HL-60/S4 treated with phorbol 12-myristate 13-acetate at 8.2 ng/mL for 4 days and 3 days (cell line): ENCODE measurements around the gene TAF5L.
"Not testable (repeated sequence)": the region's sequence is repeated elsewhere in the genome, so short reads cannot be mapped to it uniquely, and the experiment has no call there.

ENCODE experiments used
- in situ Hi-C: fragments of 300-500 bp; cut with MboI; formaldehyde crosslinking; loops from 2 replicates; pipeline ENCODE4 v1.15.0; 2022; ENCODE audit warnings: low sequenced_read_pairs

The TAF5L gene

DNA sequence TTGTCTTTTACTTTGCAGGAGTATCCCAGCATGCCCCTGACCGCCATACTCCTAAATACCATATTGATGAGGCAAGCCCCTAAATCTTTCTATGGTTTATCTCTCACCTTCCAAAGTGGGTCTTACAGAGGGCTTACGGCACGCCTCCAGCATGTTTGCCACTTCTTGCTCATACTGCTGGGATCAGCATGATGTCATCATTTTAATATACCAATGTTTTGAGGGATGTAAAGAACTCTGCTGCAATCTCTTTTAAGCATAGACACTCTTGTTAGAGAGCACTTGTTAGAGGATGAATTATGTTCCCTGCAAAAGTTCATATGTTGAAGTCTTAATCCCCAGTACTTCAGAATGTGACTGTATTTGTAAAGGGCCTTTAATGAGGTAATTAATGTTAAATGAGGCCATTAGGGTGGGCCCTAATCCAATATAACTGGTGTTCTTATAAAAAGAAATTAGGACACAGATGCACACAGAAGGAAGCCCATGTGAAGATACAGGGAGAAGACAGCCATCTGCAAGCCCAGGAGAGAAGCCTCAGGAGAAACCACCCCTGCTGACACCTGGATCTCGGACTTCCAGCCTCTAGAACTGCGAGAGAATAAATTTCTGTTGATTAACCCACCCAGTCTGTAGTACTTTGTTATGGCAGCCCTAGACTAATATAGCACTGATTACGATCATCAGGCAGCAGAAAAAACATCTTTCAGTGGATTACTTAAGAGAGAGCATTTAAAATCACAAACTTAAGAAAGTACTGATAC, 51.1 kb downstream of the TAF5L start:
- in situ Hi-C loops = no loop called here

DNA sequence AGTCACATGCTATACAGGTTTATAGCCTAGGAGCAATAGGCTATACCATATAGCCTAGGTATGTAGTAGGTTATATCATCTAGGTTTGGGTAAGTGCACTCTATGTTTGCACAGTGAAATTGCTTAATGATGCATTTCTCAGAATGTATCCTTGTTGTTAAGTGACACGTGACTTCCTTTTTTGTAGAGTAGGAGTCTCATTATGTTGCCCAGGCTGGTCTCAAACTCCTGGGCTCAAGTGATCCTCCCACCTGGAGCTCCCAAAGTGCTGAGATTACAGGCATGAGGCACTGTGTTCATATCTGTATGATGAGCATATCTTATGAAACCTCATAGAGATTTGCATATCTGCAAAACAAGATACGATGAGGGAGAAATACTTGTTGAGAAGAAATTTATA, 53.6 kb downstream of the TAF5L start:
- in situ Hi-C loops = no loop called here

DNA sequence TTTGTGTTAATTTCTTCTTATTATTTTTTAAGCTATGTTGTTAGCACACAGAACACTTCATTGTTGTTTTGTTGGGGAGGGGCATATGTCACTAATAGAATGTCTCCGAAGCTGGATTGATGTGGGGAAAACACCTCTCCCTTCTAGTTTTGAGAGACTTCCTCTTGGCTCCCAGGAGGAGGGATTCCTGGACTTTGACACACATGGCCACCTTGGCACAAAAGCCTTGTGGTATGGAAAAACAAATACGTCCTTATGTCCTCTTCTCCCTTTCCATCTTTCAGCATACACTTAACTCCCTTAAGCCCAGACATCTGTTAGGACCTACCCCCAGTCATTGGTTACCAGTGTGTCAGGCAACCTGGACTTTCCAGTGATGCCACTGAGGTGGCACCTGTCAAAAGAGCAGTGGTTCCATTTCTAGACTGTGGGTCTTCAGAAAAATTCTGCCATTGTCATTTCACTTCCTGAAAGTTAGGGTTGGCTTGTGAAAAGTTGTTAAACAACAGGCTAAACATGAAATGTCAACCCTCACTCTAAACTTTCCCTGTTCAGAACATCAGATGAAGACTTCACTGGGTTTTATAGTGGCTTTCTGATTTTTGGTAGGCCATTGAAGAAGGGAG, 54.9 kb downstream of the TAF5L start:
- in situ Hi-C loops = no loop called here

DNA sequence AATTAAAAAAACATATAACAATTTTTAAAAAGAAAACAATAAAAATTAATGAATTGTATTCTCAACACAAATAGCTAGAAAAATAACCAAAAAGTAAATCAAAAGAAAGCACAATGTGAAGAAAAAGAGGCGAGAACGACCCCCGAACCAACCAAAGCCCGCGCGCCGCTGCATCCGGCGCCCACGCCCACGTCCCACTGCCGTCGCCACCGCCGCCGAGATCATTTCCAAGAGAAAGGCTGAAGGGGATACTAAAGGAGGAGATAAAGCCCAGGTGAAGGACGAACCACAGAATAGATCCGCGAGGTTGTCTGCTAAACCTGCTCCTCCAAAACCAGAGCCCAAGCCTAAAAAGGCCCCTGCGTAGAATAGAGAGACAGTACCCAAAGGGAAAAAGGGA, 55.6 kb downstream of the TAF5L start:
- in situ Hi-C loops = no loop called here

DNA sequence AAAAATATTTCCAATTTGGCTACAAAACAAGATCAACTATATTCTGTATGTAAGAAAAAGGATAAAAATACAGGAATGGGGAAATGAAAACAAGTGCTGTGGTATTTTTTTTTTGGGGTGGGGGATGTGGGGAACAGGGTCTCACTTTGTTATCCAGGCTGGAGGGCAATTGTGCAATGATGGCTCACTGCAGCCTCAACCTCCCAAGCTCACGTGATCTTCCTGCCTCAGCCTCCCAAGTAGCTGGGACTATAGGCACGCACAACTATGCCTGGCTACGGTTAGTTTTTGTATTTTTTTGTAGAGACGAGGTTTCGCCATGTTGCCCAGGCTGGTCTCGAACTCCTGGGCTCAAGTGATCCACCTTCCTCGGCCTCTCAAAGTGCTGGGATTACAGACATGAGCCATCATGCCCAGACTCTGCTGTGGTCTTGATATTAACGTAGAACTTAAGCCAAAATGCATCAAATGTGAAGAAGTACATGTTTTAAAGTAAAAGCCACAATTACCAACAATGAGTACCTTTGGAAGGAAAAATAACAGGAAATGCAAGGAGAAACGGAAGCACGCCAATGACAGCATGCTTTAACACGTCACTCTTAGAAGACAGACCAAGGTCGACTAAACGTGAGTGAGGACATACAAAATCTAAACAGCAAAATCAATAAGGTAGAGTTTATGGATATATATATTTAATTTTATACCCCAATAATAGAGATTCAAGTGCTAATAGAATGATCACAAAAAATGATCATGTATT, 58.6 kb downstream of the TAF5L start:
- in situ Hi-C loops = no loop called here

DNA sequence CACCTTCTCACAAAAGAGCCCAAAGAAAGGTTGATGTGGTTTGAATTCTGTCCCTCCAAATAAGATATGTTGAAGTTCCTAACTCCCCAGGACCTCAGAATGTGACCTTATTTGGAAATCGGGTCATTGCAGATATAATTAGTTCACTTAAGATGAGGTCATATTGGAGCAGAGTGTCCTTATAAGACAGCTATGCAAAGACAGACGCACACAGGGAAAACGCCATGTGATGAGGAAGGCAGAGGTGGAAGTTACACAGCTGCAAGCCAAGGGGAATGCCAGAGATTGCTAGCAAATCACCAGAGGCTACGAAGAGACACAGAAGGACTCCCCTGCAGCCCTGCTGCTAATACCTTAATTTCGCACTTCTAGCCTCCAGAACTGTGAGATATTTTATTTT, 62.2 kb downstream of the TAF5L start:
- in situ Hi-C loops = no loop called here

DNA sequence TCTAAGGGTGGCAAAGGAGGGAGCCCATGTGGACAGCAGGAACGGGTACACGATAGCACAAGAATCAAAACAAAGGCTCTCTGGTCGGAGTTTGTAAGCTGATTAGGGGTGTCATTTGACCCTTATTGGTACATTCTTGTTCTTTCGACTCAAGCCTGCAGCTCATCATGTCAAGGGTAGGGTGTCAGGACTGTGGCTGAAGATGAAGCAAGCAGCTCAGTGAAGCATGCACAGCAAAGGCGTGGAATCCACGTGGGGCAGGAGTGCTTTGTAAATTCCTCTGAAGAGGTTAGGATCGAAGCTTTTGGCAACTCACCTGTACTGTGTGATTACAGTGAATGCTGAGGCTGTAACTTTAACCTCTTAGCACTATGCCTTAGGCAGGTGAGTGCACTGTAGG, 62.7 kb downstream of the TAF5L start:
- in situ Hi-C loops = no loop called here

DNA sequence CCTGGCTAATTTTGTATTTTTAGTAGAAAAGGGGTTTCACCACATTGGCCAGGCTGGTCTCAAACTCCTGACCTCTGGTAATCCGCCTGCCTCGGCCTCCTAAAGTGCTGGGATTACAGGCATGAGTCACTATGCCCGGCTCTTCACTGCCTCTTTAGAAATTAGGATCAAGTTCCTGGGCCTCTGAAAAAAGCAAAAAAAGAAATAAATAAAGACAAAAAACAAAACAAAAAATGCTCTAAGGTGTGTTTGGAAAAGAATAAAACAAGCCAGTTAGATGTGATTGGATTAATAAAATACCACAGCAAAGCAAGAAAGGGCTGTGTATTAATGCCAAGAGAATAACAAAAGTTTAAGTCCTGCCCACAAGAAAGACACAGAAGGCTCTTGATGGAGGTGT, 63.2 kb downstream of the TAF5L start:
- in situ Hi-C loops = no loop called here

DNA sequence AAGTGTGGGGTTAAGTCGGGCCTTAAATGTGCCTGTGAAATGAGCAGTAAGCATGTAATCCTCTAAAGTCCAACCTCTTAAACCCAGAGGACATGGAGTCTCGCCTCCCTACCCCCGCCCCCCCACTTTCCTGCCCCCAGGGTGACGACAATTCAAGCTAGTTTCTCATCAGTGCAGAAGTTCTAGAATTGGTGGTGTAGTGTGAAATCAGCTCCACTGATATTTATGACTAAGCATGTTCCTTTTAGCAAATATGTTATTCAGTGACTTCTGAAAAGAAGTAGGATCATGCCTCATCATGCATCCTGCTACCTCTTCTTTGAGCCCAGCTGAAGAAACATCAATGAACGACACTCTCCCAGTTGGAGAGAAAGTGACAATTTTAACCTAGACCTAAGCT, 64.8 kb downstream of the TAF5L start:
- in situ Hi-C loops = no loop called here

DNA sequence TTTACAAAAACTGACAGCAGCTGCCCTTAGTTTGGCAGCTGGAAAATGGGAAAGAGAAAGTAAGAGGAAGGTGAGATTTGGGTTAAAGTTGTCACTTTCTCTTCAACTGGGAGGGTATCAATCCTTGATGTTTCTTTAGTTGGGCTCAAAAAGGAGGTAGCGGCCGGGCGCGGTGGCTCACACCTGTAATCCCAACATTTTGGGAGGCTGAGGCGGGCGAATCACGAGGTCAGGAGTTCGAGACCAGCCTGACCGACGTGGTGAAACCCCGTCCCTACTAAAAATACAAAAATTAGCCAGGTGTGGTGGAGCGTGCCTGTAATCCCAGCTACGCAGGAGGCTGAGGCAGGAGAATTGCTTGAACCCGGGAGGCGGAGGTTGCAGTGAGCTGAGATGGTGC, 65.8 kb downstream of the TAF5L start:
- in situ Hi-C loops = not testable (repeated sequence)

DNA sequence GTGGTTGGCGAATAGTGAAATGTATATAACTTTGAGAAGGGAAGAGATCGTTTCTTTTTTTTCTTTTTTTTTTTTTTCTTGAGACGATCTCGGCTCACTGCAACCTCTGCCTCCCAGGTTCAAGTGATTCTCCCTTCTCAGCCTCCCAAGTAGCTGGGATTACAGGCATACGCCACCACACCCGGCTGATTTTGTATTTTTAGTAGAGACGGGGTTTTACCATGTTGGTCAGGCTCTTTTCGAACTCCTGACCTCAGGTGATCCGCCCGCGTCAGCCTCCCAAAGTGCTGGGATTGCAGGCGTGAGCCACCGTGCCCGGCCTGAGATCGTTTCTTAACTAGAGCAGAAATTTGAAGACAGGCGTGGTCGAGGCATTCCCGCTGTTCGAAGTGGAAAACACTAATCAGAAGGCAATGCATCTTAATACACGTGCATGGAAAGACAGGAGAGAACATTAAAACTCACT, 66.6 kb downstream of the TAF5L start:
- in situ Hi-C loops = not testable (repeated sequence)

DNA sequence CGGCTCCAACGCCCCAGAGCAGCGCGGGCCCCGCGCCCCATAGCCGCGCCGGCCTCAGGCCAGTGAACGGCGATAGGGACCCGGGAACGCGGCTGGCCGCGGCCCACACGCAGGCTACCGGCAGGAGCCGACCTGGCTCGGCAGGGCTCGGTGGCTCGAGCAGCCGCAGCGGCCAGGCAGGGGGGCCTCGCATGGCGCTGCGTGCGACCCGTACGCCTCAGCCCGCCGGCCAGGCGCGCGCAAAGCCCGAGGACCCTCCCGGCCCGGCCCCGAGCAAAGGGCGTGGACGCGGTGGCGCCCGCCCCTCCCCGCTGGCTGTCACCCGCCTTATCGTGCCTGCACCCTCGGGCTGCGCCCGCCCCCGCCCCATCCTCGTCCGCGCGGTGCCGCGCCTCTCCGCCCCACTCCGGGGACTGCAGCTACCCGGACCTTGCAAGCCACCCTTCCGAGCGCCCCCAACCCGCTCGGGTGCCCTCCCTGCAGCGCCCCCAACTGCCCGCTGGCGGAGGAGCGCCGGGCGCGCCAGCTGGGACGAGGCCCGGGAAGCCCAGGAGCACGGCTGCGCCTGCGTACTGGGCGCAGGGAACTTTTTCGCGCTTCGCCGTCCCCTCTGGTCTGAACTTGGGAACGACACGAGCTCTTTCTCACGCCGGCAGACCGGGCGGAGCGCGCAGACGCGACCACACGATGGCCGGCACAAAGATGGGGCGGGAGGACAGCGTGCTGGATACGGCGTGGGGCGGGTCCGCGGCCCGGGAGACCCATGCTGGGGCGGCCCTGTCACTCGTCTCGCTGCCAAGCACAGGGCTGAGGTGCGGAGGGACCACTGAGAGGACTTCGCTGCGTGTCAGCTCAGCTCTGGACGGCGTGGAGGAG, 67.2 kb downstream of the TAF5L start, which contains the start of gene ABCB10:
Gene ABCB10 (minus strand): TSS at position 248 of the 876 bp plus-strand sequence. CDS start 55 bp downstream, at position 193.
- in situ Hi-C loops = no loop called here

DNA sequence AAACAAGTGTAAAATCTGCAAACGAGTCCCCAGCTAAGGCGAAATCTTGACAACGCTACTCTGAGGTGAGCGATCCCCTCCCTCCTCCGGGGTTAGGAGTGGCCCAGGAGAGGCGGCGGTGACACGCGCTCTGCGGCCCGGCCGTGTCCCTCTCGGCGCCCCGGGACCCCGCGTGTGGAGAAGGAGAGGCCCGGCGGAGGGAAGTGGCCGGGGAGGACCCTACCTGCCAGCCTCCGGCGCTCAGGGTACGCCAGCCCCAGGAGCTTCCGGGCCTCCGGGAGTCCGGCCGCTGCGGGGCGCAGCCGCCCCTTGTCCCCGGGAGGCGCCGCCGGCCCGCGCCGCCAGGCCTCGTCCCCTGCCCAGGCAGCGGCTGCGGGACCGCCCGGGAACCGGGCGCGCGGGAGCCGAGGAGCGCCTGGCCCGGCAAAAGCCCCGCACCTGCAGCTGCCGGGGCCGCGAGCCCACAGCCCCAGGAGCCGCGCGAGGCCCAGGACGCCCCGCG, 68.0 kb downstream of the TAF5L start:
- in situ Hi-C loops = no loop called here

DNA sequence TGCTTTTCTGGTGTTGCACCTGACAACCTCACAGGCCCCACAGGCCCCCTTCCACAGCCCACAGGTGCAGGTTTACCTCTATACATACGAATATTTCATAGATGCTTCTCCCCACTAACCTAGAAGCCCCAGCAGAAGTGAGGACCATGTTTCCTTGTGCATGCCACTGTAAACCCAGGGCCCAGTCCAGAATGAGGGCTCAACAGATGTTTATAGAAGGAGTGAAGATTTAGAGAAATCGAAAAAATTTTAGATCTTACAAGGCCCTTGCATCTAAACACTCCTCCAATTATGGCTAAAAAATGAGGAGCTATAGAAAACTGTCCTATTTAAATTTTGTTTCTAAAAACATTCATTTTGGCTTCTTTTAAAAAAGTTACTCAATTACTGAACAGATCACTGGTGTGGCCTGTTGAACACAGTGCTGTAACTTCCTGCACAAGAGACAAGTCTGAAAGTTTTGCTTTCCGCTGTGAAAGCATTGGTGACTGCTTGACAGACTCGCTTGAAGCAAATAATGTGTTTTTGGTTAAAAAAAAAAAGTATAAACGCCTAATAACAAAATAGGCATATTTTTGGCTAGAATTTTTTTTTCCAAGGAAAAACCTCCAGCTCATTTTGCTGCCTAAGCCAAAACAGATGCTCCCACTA, 68.6 kb downstream of the TAF5L start:
- in situ Hi-C loops = no loop called here

DNA sequence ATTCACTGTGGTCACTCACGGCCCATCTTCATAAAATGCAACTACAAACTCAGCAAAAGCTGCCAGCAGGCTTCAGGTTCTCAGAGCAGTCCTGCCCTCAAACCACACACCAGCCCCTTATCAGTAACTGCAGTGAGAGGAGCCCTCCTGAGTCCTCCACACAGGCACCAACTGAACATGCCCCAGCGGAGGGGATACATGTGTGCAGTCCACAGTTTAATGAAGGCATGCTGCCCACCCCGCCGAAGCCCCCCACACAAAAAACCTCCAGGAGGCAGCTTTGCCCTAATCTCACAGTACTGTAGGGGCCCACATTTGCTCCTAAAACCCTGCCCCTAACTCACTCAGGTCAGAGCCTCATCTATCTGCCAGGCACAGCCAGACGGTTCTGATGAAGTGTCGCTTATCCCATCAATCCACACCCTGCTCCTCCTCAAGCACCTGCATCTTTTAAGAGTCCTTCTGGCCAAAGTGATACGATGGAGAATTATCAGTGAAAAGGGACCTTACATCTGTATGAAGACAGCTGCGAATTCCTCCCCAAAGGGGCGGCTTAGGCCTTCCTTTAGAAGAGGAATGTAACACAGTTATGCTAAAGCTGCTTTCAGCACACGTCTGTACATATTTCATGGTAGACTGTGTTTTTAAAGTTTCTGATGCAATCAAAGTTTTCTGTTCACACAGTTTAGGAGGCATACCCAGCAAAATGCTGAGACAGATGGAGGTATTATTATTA, 70.9 kb downstream of the TAF5L start:
- in situ Hi-C loops = no loop called here

DNA sequence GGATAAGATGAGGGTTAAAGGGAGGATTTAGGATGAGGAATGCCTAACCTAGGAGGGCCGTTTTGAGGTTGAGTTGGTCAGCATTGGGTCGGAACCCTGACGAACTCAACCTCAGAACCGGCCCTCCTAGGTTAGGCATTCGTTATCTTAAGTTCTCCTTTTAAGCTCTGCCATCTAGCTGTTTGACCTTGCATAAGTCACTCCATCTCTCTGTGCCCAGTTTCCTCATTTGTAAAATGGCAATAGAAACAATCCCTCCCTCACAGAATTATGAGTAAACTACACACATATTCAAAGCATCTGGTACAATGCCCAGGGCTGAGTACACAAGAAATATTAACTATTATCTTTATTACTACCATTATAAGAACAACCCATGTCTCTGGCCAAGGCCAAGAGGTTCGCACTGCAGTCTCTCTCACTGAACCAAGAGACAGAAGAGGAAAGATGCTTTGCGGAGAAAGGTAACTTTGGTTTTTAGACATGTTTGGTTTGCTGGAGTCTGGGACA, 72.2 kb downstream of the TAF5L start:
- in situ Hi-C loops = no loop called here

DNA sequence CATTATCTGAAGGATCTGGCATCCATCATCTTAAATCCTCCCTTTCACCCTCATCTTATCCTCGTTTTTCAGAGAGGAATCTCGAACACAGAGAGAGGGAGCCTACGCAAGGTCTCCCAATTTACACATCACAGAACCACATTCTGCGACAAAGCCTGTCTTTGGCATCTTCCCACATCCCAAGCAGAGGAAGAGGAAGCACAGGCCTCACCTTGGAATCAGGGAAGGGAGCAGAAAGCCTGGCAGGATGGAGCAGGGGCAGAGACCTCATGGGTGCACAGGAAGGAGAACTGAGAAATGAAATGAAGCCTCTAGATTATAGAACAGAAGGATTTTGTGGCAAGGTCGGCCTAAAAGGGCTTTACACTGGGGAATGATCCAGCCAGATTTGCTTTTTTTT, 73.2 kb downstream of the TAF5L start:
- in situ Hi-C loops = no loop called here

DNA sequence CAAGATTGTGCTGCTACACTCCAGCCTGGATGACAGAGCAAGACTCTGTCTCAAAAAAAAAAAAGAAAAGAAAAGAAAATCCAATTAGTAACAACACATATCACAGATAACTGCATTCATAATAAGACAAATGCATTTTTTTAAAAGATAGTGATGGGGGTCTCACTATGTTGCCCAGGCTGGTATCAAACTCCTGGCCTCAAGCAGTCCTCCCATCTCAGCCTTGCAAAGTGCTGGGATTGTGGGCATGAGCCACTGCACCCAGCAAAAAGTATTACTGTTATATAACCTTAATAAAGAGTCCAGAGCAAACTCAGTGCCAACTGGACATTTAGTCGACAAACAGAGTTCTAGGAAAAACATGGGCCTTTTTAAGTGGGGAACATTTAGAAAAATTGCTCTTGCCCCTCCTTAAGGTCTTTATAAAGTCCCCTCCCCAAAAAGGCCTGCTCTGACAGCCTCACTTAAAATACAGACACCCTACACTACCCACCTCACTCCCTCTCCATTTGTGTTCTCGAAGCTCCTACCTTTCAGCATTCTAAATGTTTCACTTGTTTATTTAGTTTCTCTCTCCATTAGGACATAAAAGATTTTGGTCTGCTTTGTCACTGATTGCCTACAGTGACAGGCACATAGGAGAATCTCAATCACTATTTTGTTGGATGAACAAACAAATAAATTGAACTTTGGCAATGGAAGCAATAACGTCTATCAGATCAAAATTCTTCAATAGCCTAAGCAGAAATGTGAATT, 74.9 kb downstream of the TAF5L start:
- in situ Hi-C loops = no loop called here

DNA sequence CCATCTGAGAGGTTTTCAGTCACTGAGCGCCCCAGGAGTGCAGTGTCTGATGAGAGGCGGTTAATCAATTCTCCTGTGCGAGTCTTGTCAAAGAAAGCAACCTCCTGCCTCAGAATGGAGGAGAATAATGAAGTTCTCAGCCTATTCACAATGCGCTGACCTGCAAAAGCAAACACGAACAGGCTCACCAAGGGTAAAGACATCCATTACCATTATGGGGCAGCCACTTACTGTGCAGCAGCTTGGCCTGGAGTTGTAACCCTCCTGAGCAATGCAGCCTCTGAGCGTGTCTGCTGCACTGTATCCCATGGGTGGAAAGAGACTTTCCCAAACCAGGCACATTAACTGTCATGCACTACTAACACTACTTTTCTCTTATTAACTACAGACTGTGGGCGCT, 78.4 kb downstream of the TAF5L start:
- in situ Hi-C loops = no loop called here
